ENCODE data around the gene EPN1. TPM values are rescaled to one million over a fixed set of nuclear protein-coding genes. Genes with fewer than 3 reads are reported as not detected.

EPN1 gene
- total and polyA plus RNA-seq, 8 donors: 17.8 to 363 (median 183) TPM

DNA sequence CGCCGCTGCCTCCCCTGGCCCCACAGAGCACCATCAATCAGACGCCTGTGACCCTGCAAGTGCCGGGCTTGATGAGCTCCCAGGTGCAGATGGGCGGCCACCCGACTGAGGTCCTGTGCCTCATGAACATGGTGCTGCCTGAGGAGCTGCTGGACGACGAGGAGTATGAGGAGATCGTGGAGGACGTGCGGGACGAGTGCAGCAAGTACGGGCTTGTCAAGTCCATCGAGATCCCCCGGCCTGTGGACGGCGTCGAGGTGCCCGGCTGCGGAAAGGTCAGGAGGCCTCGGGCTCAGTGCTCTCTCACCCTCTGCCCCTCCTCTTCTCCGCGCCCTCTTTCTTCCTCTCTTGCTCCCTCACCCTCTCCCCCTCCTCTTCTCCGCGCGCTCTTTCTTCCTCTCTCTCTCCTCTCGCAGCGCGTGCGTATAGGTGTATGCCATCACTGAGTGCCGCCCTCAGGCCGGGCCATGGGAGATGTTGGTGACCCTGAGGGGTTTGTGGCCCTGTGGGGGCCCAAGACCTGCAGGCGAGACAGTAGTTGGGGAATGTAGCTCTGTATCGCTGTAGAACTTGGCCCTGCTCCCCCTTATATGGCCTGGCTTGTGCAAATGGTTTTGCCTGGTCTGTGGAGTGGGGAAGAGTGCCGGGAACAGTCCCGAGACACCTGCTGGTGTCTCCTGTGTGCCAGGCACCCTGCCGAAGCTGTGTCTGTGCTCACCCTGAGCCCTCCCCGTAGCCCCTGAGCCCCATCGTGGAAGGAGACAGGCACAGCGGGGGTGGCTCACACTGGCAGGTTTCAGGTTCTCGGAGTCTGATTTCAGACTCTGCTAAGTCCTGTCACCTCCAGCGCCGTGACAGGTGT is 5.4 kb upstream of the EPN1 start:
- peaks cover 27 to 82% (median 62%) of the 10 kb centered on the region in 4 donors for H3K4me1 ChIP-seq
- H3K27me3 ChIP-seq: no peaks in the 10 kb centered on the region
- intact Hi-C loops (cut with DNase I; ENCODE audit: low total_unique reads): no loop called here
- no peaks in the 10 kb centered on the region for H3K9me3 ChIP-seq
- no peak overlapping the region for H3K4me3 ChIP-seq
- WGBS, 5 donors: 82 to 88% (median 86%) methylated on average over 38 to 43 of the region's 43 CpGs
- no peak for DNase-seq
- TF ChIP-seq POLR2AphosphoS5 (IDR thresholded peaks at IDR 0.05) (no peak), EP300 (IDR thresholded peaks at IDR 0.05) (no peak), POLR2A (IDR thresholded peaks at IDR 0.05) (no peak), CTCF (IDR thresholded peaks at IDR 0.05) (no peak)
- H3K36me3 ChIP-seq: peaks cover 63 to 97% (median 96%) of the 10 kb centered on the region in 4 donors
- no peak overlapping the region for H3K27ac ChIP-seq

DNA sequence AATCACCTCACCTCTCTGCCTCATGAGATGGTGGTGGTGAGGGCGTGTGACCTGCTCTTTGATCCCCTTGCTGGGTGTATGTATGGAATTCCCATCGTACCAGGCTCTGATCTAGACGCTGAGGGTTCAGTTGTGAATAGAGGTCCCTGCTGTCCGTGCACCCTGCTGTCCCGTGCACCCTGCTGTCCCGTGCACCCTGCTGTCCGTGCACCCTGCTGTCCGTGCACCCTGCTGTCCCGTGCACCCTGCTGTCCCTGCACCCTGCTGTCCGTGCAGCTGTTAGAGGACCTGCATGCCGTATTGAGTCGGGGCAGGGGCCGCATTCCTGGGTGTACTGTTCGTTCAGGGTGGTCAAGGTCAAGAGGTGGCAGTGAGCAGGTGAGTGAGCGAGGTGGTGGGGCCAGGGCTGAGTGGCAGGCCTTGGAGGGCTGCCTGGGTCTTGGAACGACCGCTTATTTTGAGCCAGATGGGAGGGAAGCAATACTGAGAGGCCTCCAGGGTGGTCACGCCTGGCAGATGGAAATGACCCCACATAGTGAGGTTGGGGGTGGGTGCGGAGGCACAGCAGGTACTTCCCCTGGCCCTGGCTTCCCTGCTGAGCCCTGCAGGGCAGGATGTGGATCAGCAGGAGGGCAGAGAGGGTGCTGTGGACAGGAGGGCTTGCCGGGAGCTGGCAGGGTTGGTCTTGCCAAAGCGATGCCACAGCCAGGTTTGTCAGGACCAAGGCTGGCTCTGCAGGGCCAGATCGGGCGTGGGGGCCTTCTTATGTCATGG is 4.6 kb upstream of the EPN1 start:
- Histone ChIP-seq H3K27ac (peak overlapping the region in 1 of 5 donors; percentile 18), H3K27me3 (no peaks in the 10 kb centered on the region), H3K4me1 (peaks cover 28 to 83% (median 64%) of the 10 kb centered on the region in 4 donors), H3K4me3 (no peak overlapping the region), H3K36me3 (peaks cover 58 to 89% (median 88%) of the 10 kb centered on the region in 4 donors), H3K9me3 (no peaks in the 10 kb centered on the region)
- 70 to 79% (median 76%) methylated on average over 23 of the region's 23 CpGs for WGBS, 5 donors
- intact Hi-C loops (cut with DNase I; ENCODE audit: low total_unique reads): no loop called here
- peak in 1 of 2 donors; percentile 65 for DNase-seq
- TF ChIP-seq POLR2A (IDR thresholded peaks at IDR 0.05) (no peak), CTCF (IDR thresholded peaks at IDR 0.05) (no peak), EP300 (IDR thresholded peaks at IDR 0.05) (no peak), POLR2AphosphoS5 (IDR thresholded peaks at IDR 0.05) (no peak)

DNA sequence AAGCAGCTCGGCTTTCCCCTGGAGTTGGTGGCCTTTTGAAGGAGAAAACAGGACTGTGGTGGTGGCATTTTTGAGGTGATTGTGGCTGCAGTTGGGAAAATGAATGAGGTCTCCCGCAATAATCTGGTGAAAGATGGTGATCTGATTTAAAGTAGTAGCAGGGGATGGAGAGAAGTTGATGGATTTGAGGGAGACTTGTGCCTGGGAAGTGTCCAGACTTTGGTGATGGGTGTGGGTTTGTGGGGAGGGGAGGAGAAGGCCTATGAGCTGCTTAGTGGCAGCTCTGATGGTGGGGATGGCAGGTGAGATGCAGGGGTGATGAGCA is 4.0 kb upstream of the EPN1 start:
- no peak for DNase-seq
- 56 to 69% (median 65%) methylated on average over 2 of the region's 2 CpGs for WGBS, 5 donors
- TF ChIP-seq POLR2AphosphoS5 (IDR thresholded peaks at IDR 0.05) (no peak), EP300 (IDR thresholded peaks at IDR 0.05) (no peak), CTCF (IDR thresholded peaks at IDR 0.05) (no peak), POLR2A (IDR thresholded peaks at IDR 0.05) (no peak)
- Histone ChIP-seq H3K4me1 (peaks cover 31 to 87% (median 67%) of the 10 kb centered on the region in 4 donors), H3K27me3 (no peaks in the 10 kb centered on the region), H3K36me3 (peaks cover 52 to 84% (median 83%) of the 10 kb centered on the region in 4 donors), H3K9me3 (no peaks in the 10 kb centered on the region), H3K27ac (peak overlapping the region in 1 of 5 donors; percentile 37), H3K4me3 (no peak overlapping the region)
- intact Hi-C loops (cut with DNase I; ENCODE audit: low total_unique reads): no loop called here

DNA sequence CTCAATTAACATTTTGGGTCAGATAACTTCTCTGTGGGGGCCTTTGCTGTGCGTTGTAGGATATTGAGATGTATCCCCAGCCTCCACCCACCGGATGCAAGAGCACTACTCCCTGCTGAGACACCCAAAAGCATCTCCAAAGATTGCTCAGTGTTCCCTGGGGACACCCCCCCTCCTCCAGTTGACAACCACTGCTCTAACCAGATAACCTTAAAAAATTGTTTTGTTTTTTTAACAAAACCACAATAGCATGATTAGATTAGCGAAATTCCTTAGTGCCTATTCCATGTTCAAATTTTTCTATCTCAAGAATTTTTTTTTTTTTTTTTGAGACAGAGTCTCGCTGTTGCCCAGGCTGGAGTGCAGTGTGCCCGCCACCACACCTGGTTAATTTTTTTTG is 2.6 kb upstream of the EPN1 start:
- intact Hi-C loops (cut with DNase I; ENCODE audit: low total_unique reads): no loop called here
- Histone ChIP-seq H3K4me3 (no peak overlapping the region), H3K27ac (peak overlapping the region in 1 of 5 donors; percentile 37), H3K4me1 (peaks cover 38 to 91% (median 69%) of the 10 kb centered on the region in 4 donors), H3K27me3 (no peaks in the 10 kb centered on the region), H3K36me3 (peaks cover 38 to 73% (median 69%) of the 10 kb centered on the region in 4 donors), H3K9me3 (no peaks in the 10 kb centered on the region)
- no peak for DNase-seq
- TF ChIP-seq POLR2A (IDR thresholded peaks at IDR 0.05) (no peak), CTCF (IDR thresholded peaks at IDR 0.05) (no peak), POLR2AphosphoS5 (IDR thresholded peaks at IDR 0.05) (no peak), EP300 (IDR thresholded peaks at IDR 0.05) (no peak)
- 40 to 70% (median 50%) methylated on average over 5 of the region's 5 CpGs for WGBS, 5 donors

Data from stomach (tissue), 9 donors.